Gastrocnemius medialis (tissue), 4 donors: ENCODE measurements around the gene NPAS3. TPM values are rescaled to one million over a fixed set of nuclear protein-coding genes. Genes with fewer than 3 reads are reported as not detected.

Experiments used
- ATAC-seq, 2 donors: fragments of 150-250 bp; one replicate each; pipeline ENCODE4 v1.9.1; 2016
- DNase-seq, 2 donors: peaks; one replicate each; pipeline ENCODE4 v3.0.0-alpha.2; 2019
- H3K27ac ChIP-seq, 4 donors: fragments of 200-600 bp; sonication (generic); 1 replicate in 1 of 4; 2 replicates in 3 of 4; pipeline ENCODE4 v1.5.1; 2016 to 2018; ENCODE audit warnings: mild to moderate bottlenecking in 2 of 4, moderate library complexity in 1 of 4
- H3K27me3 ChIP-seq, 3 donors: fragments of 200-600 bp; sonication (generic) in 2 of 3; 1 replicate in 1 of 3; 2 replicates in 2 of 3; pipeline versions ENCODE4 v1.5.1 to v1.6.0; 2016 to 2019; ENCODE audit warnings: mild to moderate bottlenecking in 1 of 3, moderate library complexity in 1 of 3
- H3K36me3 ChIP-seq, 2 donors: fragments of 200-600 bp; sonication (generic) in 1 of 2; one replicate each; pipeline ENCODE4 v1.5.1; 2017 to 2018
- H3K4me1 ChIP-seq, 2 donors: fragments of 200-600 bp; sonication (generic) in 1 of 2; one replicate each; pipeline ENCODE4 v1.5.1; 2016 to 2017; ENCODE audit warnings: mild to moderate bottlenecking in 2 of 2
- H3K4me3 ChIP-seq, 4 donors: fragments of 200-600 bp; sonication (generic) in 3 of 4; 1 replicate in 1 of 4; 2 replicates in 3 of 4; pipeline ENCODE4 v1.5.1; 2016 to 2019; ENCODE audit warnings: mild to moderate bottlenecking in 2 of 4
- H3K9me3 ChIP-seq, 3 donors: fragments of 200-600 bp; sonication (generic) in 2 of 3; 1 replicate in 1 of 3; 2 replicates in 2 of 3; pipeline ENCODE4 v1.5.1; 2016 to 2019
- CTCF ChIP-seq, 5 experiments: fragments of 450-650 bp in 3 of 5; fragments of 200-600 bp in 2 of 5; sonication (generic) in 2 of 5; IDR thresholded peaks in 4 of 5; conservative IDR thresholded peaks in 1 of 5; 1 replicate in 4 of 5; 2 replicates in 1 of 5; pipeline ENCODE4 v1.5.1; 2016 to 2019; ENCODE audit warnings: antibody characterized with exemption in 5 of 5, mild to moderate bottlenecking in 3 of 5, moderate library complexity in 3 of 5
- POLR2A ChIP-seq, 2 donors: fragments of 450-650 bp; IDR thresholded peaks; one replicate each; pipeline ENCODE4 v1.6.1; 2017; ENCODE audit warnings: antibody characterized with exemption in 2 of 2, mild to moderate bottlenecking in 2 of 2, moderate library complexity in 2 of 2
- in situ Hi-C, 4 donors: fragments of 200-750 bp; cut with MboI; loops; one replicate each; pipeline versions ENCODE4 v1.15.0 to v1.8.0; 2017; ENCODE audit warnings: low sequenced_read_pairs in 4 of 4
- intact Hi-C: fragments of 100-400 bp; cut with DNase I; formaldehyde crosslinking; loops from one replicate; pipeline ENCODE4 v1.15.1; 2023; ENCODE audit warnings: low total_unique reads
- total RNA-seq, 4 donors: library from RNA; depleted of rRNA; stranded (reverse); fragments of >200 nt; gene quantifications; one replicate each; pipeline versions ENCODE4 v1.1.0 to v1.2.3, GENCODE V29; 2016

NPAS3 gene
- total RNA-seq, 4 donors from 2014 or later, result 0.82 to 1.00 TPM; not detected in 2

GRCh38 chr14:33568935-33569579 lies 630.4 kb downstream of the NPAS3 start:
- in situ Hi-C loops (no loop called here), intact Hi-C loops (no loop called here)
- H3K4me1 ChIP-seq, result peaks cover 0 to 3% of the 10 kb centered on the region in 2 donors
- no peak overlapping the region for H3K4me3 ChIP-seq
- no peaks in the 10 kb centered on the region for H3K36me3 ChIP-seq
- DNase-seq (no peak), ATAC-seq (no peak)
- H3K9me3 ChIP-seq, result no peaks in the 10 kb centered on the region
- TF ChIP-seq CTCF (IDR thresholded peaks at IDR 0.05 in 4 of 5, conservative IDR thresholded peaks at IDR 0.05 in 1 of 5) (no peak), POLR2A (IDR thresholded peaks at IDR 0.05) (no peak)
- H3K27ac ChIP-seq, result no peak overlapping the region
- H3K27me3 ChIP-seq, result no peaks in the 10 kb centered on the region

GRCh38 chr14:33569821-33570687 lies 631.4 kb downstream of the NPAS3 start:
- intact Hi-C loops (no loop called here), in situ Hi-C loops (no loop called here)
- Histone ChIP-seq H3K27ac (no peak overlapping the region), H3K36me3 (no peaks in the 10 kb centered on the region), H3K27me3 (no peaks in the 10 kb centered on the region), H3K9me3 (no peaks in the 10 kb centered on the region), H3K4me3 (no peak overlapping the region), H3K4me1 (peaks cover 0 to 3% of the 10 kb centered on the region in 2 donors)
- TF ChIP-seq CTCF (IDR thresholded peaks at IDR 0.05 in 4 of 5, conservative IDR thresholded peaks at IDR 0.05 in 1 of 5) (no peak), POLR2A (IDR thresholded peaks at IDR 0.05) (no peak)
- DNase-seq (no peak), ATAC-seq (no peak)

- DNase-seq, result no peak
- no peak for ATAC-seq
- Histone ChIP-seq H3K27ac (no peak overlapping the region), H3K27me3 (no peaks in the 10 kb centered on the region), H3K36me3 (no peaks in the 10 kb centered on the region), H3K4me3 (no peak overlapping the region), H3K4me1 (peaks cover 0 to 3% of the 10 kb centered on the region in 2 donors), H3K9me3 (no peaks in the 10 kb centered on the region)
- intact Hi-C loops, result no loop called here
- TF ChIP-seq CTCF (IDR thresholded peaks at IDR 0.05 in 4 of 5, conservative IDR thresholded peaks at IDR 0.05 in 1 of 5) (no peak), POLR2A (IDR thresholded peaks at IDR 0.05) (no peak)
- in situ Hi-C loops, result no loop called here
These were observed 632.1 kb downstream of the NPAS3 start for GRCh38 chr14:33570694-33571310.

- Histone ChIP-seq H3K27me3 (no peaks in the 10 kb centered on the region), H3K9me3 (no peaks in the 10 kb centered on the region), H3K36me3 (no peaks in the 10 kb centered on the region), H3K4me3 (no peak overlapping the region), H3K4me1 (peaks cover 0 to 3% of the 10 kb centered on the region in 2 donors), H3K27ac (no peak overlapping the region)
- TF ChIP-seq CTCF (IDR thresholded peaks at IDR 0.05 in 4 of 5, conservative IDR thresholded peaks at IDR 0.05 in 1 of 5) (no peak), POLR2A (IDR thresholded peaks at IDR 0.05) (no peak)
- intact Hi-C loops, result no loop called here
- DNase-seq, result no peak
- in situ Hi-C loops, result no loop called here
- no peak for ATAC-seq
These were observed 634.7 kb downstream of the NPAS3 start for GRCh38 chr14:33573301-33573880.
